Activated B cell treated with CpG ODN at 0.5 μM for 24 hours (primary cell): ENCODE results near the gene INPP4B. TPM values are rescaled to one million over a fixed set of nuclear protein-coding genes. Genes with fewer than 3 reads are reported as not detected.

Experiments
- ATAC-seq: fragments of 200-7000 bp; cut with Tn5 transposase; one replicate; pipeline ENCODE4 v1.10.0; 2021; ENCODE audit warnings: low read depth, mild to moderate bottlenecking, moderate library complexity
- CTCF ChIA-PET: fragments of 350-600 bp; sonication (Branson Sonifier 250); formaldehyde crosslinking; loops from one replicate; lab custom pipeline; 2021; ENCODE audit warnings: antibody characterized with exemption; lab: Charles Lee
- POLR2A ChIA-PET: fragments of 350-600 bp; sonication (Branson Sonifier 250); formaldehyde crosslinking; loops from one replicate; lab custom pipeline; 2021; ENCODE audit warnings: antibody characterized with exemption; lab: Charles Lee
- DNase-seq: peaks from one replicate; pipeline ENCODE4 v3.0.0; 2022
- H3K27ac Mint-ChIP-seq: one replicate; pipeline ENCODE4 v1.8.0; 2020; ENCODE audit warnings: mixed read lengths
- H3K27me3 Mint-ChIP-seq: one replicate; pipeline ENCODE4 v1.8.0; 2021; ENCODE audit warnings: mixed read lengths
- H3K36me3 Mint-ChIP-seq: one replicate; pipeline ENCODE4 v1.8.0; 2021; ENCODE audit warnings: low read depth, mixed read lengths
- H3K4me1 Mint-ChIP-seq: one replicate; pipeline ENCODE4 v1.8.0; 2021; ENCODE audit warnings: mixed read lengths
- H3K4me3 Mint-ChIP-seq: one replicate; pipeline ENCODE4 v1.8.0; 2020; ENCODE audit warnings: mild to moderate bottlenecking, mixed read lengths
- H3K9me3 Mint-ChIP-seq: one replicate; pipeline ENCODE4 v1.8.0; 2020; ENCODE audit warnings: mixed read lengths
- intact Hi-C: fragments of 100-400 bp; cut with micrococcal nuclease; formaldehyde crosslinking; loops from one replicate; pipeline ENCODE4 v1.15.1; 2024
- total RNA-seq: library from RNA; stranded (reverse); gene quantifications from 2 replicates; pipeline ENCODE4 v1.2.3, GENCODE V29; 2022
- TF ChIP-seq, protein P1 (sequence below): fragments of 200-600 bp; IDR thresholded peaks from one replicate; pipeline ENCODE4 v1.8.0; 2022; ENCODE audit warnings: antibody characterized with exemption, mild to moderate bottlenecking

INPP4B gene
- total RNA-seq, 1 donor from 2014 or later = 0.11 TPM

DNA sequence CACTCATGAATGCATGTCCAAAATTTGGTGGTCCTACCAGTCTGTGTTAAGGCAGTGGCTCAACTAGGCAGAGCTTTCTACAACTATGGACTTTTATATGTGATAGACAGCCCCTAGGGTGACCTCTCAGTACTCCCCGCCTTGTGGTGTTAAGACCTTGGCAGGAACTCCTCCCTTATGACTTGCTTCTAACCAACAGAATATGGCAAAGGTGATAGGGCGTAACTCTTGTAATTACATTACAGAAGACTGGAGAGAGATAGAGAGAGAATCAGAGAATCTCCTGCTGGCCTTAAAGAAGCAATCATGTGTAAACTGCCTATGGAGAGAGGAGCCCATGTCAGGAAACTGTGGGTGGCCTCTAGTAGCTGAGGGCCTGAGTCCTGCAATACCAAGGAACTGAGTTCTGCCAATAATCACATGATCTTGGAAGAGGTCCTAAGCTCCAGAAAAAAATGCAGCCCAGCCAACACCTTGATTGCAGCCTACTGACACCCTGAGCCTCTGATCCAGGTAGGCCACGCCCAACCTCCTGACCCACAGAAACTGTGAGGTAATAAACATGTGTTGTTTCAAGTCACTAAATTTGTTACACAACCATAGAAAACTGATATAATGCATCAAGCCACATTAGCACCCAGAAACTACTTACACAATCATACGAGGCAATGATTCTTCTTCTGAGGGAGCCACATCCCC, 68.9 kb downstream of the INPP4B start:
- H3K4me1 Mint-ChIP-seq = no peaks in the 10 kb centered on the region
- H3K27ac Mint-ChIP-seq = no peak overlapping the region
- ATAC-seq = no peak
- no peak overlapping the region for H3K4me3 Mint-ChIP-seq
- H3K36me3 Mint-ChIP-seq = no peaks in the 10 kb centered on the region
- no peak for DNase-seq
- TF ChIP-seq, protein P1, sequence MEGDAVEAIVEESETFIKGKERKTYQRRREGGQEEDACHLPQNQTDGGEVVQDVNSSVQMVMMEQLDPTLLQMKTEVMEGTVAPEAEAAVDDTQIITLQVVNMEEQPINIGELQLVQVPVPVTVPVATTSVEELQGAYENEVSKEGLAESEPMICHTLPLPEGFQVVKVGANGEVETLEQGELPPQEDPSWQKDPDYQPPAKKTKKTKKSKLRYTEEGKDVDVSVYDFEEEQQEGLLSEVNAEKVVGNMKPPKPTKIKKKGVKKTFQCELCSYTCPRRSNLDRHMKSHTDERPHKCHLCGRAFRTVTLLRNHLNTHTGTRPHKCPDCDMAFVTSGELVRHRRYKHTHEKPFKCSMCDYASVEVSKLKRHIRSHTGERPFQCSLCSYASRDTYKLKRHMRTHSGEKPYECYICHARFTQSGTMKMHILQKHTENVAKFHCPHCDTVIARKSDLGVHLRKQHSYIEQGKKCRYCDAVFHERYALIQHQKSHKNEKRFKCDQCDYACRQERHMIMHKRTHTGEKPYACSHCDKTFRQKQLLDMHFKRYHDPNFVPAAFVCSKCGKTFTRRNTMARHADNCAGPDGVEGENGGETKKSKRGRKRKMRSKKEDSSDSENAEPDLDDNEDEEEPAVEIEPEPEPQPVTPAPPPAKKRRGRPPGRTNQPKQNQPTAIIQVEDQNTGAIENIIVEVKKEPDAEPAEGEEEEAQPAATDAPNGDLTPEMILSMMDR = no peak
- H3K27me3 Mint-ChIP-seq = no peaks in the 10 kb centered on the region
- intact Hi-C loops = no loop called here
- no peaks in the 10 kb centered on the region for H3K9me3 Mint-ChIP-seq
- CTCF ChIA-PET = no interaction called here
- POLR2A ChIA-PET = no interaction called here

DNA sequence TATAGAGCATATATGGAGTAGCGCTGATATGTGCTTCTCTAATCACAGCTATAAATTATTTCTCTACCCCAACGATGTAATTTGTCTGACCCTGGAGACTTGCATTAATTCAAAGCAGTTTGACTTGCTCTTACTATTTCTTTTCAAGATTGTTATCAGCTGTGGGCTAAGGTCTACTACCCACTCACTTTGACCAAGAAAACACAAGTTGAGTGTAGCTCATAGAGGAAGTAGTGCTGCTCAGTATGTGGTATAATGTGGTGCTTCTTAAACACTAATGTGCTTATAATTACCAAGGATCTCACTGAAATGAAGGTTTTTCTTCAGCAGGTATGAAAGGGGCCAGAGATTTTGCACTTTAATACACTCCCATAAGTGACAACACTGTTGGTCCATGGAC, 70.1 kb downstream of the INPP4B start:
- Mint-ChIP-seq H3K4me1 (no peaks in the 10 kb centered on the region), H3K27me3 (no peaks in the 10 kb centered on the region), H3K36me3 (no peaks in the 10 kb centered on the region), H3K9me3 (no peaks in the 10 kb centered on the region), H3K27ac (no peak overlapping the region), H3K4me3 (no peak overlapping the region)
- TF ChIP-seq, protein P1 = no peak
- ChIA-PET CTCF (interaction anchor here (0.6 kb wide), 1 partner anchor 41 kb away, joined by 3 read pairs; no protein-coding TSS in a partner anchor), POLR2A (no interaction called here)
- intact Hi-C loops = no loop called here
- DNase-seq (no peak), ATAC-seq (no peak)

DNA sequence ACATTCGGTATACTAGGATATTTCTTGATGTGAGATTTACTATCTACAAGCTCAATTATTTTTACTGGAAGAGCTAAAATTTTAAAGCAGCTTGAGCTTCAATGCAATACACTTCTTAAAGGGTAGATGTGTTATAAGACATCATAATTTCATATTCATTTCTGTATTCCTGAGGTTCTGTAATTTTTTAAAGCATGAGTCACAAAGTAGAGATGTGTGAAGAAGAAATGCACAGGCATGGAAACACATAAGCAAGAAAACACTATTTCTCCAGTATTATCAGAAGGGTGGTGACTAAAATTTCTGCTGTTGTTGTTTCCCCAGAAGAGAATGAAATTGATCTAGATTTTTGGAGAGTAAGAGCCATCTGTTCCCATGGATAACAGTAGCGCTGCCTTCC, 72.6 kb downstream of the INPP4B start:
- CTCF ChIA-PET = no interaction called here
- Mint-ChIP-seq H3K4me3 (no peak overlapping the region), H3K4me1 (no peaks in the 10 kb centered on the region), H3K27ac (no peak overlapping the region), H3K27me3 (no peaks in the 10 kb centered on the region), H3K36me3 (no peaks in the 10 kb centered on the region), H3K9me3 (no peaks in the 10 kb centered on the region)
- intact Hi-C loops = no loop called here
- no peak for ATAC-seq
- POLR2A ChIA-PET = no interaction called here
- no peak for DNase-seq
- TF ChIP-seq, protein P1 = no peak

GRCh38 chr4:142762280-142762679, 83.8 kb downstream of the INPP4B start:
- Mint-ChIP-seq H3K4me3 (no peak overlapping the region), H3K9me3 (no peaks in the 10 kb centered on the region), H3K4me1 (no peaks in the 10 kb centered on the region)

GRCh38 chr4:142752202-142752786, 93.8 kb downstream of the INPP4B start:
- Mint-ChIP-seq H3K27me3 (no peaks in the 10 kb centered on the region), H3K4me3 (no peak overlapping the region), H3K4me1 (no peaks in the 10 kb centered on the region), H3K9me3 (no peaks in the 10 kb centered on the region), H3K27ac (no peak overlapping the region), H3K36me3 (no peaks in the 10 kb centered on the region)
- intact Hi-C loops = no loop called here
- DNase-seq = no peak
- POLR2A ChIA-PET = no interaction called here
- no peak for ATAC-seq
- TF ChIP-seq, protein P1 = no peak
- CTCF ChIA-PET = no interaction called here

More at GRCh38 chr4:142762280-142762679, 83.8 kb downstream of the INPP4B start:
- ATAC-seq = no peak
- POLR2A ChIA-PET = no interaction called here
- CTCF ChIA-PET = no interaction called here
- Mint-ChIP-seq H3K27me3 (no peaks in the 10 kb centered on the region), H3K36me3 (no peaks in the 10 kb centered on the region), H3K27ac (no peak overlapping the region)
- TF ChIP-seq, protein P1 = no peak
- no peak for DNase-seq
- intact Hi-C loops = no loop called here
